Stimulated activated CD8-positive, alpha-beta memory T cell treated with anti-CD3 and anti-CD28 coated beads, Interleukin-4, amount 100 ng/mL, for 48 hours (primary cell): ENCODE measurements around the gene EMSY.

Source experiments
- DNase-seq: peaks from one replicate; pipeline ENCODE4 v3.0.0-alpha.2; 2020

Gene EMSY

GRCh38 chr11:76455931-76456330 is 11.1 kb downstream of the EMSY start:
- DNase-seq, result no peak

GRCh38 chr11:76456571-76456970 is 11.8 kb downstream of the EMSY start:
- DNase-seq, result no peak

- DNase-seq, result no peak
Observed at GRCh38 chr11:76459299-76459698, 14.5 kb downstream of the EMSY start.

- no peak for DNase-seq
Observed at GRCh38 chr11:76459846-76460245, 15.0 kb downstream of the EMSY start.

GRCh38 chr11:76462317-76462716 is 17.5 kb downstream of the EMSY start:
- DNase-seq, result no peak

- no peak for DNase-seq
Observed at GRCh38 chr11:76465701-76466100, 20.9 kb downstream of the EMSY start.

GRCh38 chr11:76466666-76467065 is 21.8 kb downstream of the EMSY start:
- no peak for DNase-seq

- no peak for DNase-seq
Observed at GRCh38 chr11:76469141-76469540, 24.3 kb downstream of the EMSY start.

- no peak for DNase-seq
Observed at GRCh38 chr11:76471382-76471781, 26.6 kb downstream of the EMSY start.

GRCh38 chr11:76480241-76480640 is 35.4 kb downstream of the EMSY start:
- no peak for DNase-seq

GRCh38 chr11:76491644-76492043 is 46.8 kb downstream of the EMSY start:
- DNase-seq, result no peak

GRCh38 chr11:76493040-76493439 is 48.2 kb downstream of the EMSY start:
- no peak for DNase-seq

- no peak for DNase-seq
Observed at GRCh38 chr11:76493626-76494539, 49.1 kb downstream of the EMSY start.

- no peak for DNase-seq
Observed at GRCh38 chr11:76495019-76495418, 50.2 kb downstream of the EMSY start.

- DNase-seq, result no peak
Observed at GRCh38 chr11:76496174-76496573, 51.4 kb downstream of the EMSY start.

- no peak for DNase-seq
Observed at GRCh38 chr11:76501526-76502202, 56.8 kb downstream of the EMSY start.

- no peak for DNase-seq
Observed at GRCh38 chr11:76506833-76507232, 62.0 kb downstream of the EMSY start.

- DNase-seq, result no peak
Observed at GRCh38 chr11:76510060-76511047, 65.5 kb downstream of the EMSY start.

- no peak for DNase-seq
Observed at GRCh38 chr11:76512851-76513653, 68.2 kb downstream of the EMSY start.

GRCh38 chr11:76513654-76514034 is 68.8 kb downstream of the EMSY start:
- DNase-seq, result no peak

GRCh38 chr11:76515494-76515893 is 70.7 kb downstream of the EMSY start:
- DNase-seq, result no peak

- no peak for DNase-seq
Observed at GRCh38 chr11:76523147-76523546, 78.3 kb downstream of the EMSY start.
